Mesenchymal stem cell (in vitro differentiated cells and primary cell): Measurements from ENCODE around the gene PRKG1.

Source experiments
- DNase-seq: peaks from one replicate; pipeline ENCODE4 v3.0.0-alpha.2; 2013
- H2AFZ ChIP-seq: one replicate; pipeline ENCODE4 v1.6.1; 2013; ENCODE audit warnings: low read depth, mild to moderate bottlenecking, control low read depth, inconsistent platforms, low read length, moderate library complexity
- H2AK5ac ChIP-seq: 2 replicates; pipeline ENCODE4 v1.6.1; 2013; ENCODE audit warnings: low read length, moderate library complexity, mild to moderate bottlenecking, inconsistent platforms; ENCODE audit not compliant: severe bottlenecking
- H2BK120ac ChIP-seq: one replicate; pipeline ENCODE4 v1.6.1; 2013; ENCODE audit warnings: low read depth, mild to moderate bottlenecking, inconsistent platforms, low read length, moderate library complexity
- H2BK12ac ChIP-seq, 2 experiments: one replicate each; pipeline ENCODE4 v1.6.1; 2013; ENCODE audit warnings: inconsistent platforms in 2 of 2, low read length in 2 of 2, mild to moderate bottlenecking in 2 of 2, moderate library complexity in 2 of 2, control low read depth in 1 of 2
- H2BK15ac ChIP-seq: one replicate; pipeline ENCODE4 v1.6.1; 2013; ENCODE audit warnings: mild to moderate bottlenecking, low read depth, inconsistent platforms; ENCODE audit not compliant: poor library complexity, severe bottlenecking
- H2BK5ac ChIP-seq: 2 replicates; pipeline ENCODE4 v1.6.1; 2013; ENCODE audit warnings: low read depth, mild to moderate bottlenecking, low read length, control low read depth, inconsistent platforms; ENCODE audit not compliant: poor library complexity, severe bottlenecking
- H3K14ac ChIP-seq, 2 experiments: one replicate each; pipeline ENCODE4 v1.6.1; 2013; ENCODE audit warnings: inconsistent platforms in 2 of 2, low read length in 2 of 2, control low read depth in 1 of 2, mild to moderate bottlenecking in 1 of 2, moderate library complexity in 1 of 2
- H3K18ac ChIP-seq, 2 experiments: one replicate each; pipeline ENCODE4 v1.6.1; 2013; ENCODE audit warnings: inconsistent platforms in 2 of 2, low read length in 2 of 2, control low read depth in 1 of 2, low read depth in 1 of 2, mild to moderate bottlenecking in 1 of 2
- H3K23ac ChIP-seq, 2 experiments: one replicate each; pipeline ENCODE4 v1.6.1; 2013; ENCODE audit warnings: inconsistent platforms in 2 of 2, low read length in 2 of 2, mild to moderate bottlenecking in 2 of 2, moderate library complexity in 2 of 2, control low read depth in 1 of 2
- H3K27ac ChIP-seq: 2 replicates; pipeline ENCODE4 v1.5.1; 2013; ENCODE audit warnings: mild to moderate bottlenecking, moderate library complexity, low read length, control low read depth, inconsistent platforms; ENCODE audit not compliant: poor library complexity, severe bottlenecking
- H3K27me3 ChIP-seq, 2 experiments: 2 replicates each; pipeline versions ENCODE4 v1.6.1 to v1.7.0; 2013; ENCODE audit warnings: low read length in 2 of 2, mild to moderate bottlenecking in 2 of 2, moderate library complexity in 2 of 2, control low read depth in 1 of 2, inconsistent platforms in 1 of 2; ENCODE audit not compliant: control insufficient read depth in 1 of 2, insufficient read depth in 1 of 2
- H3K36me3 ChIP-seq, 2 experiments: 2 replicates each; pipeline versions ENCODE4 v1.6.1 to v1.7.0; 2013; ENCODE audit warnings: low read length in 2 of 2, control low read depth in 1 of 2, inconsistent platforms in 1 of 2, low read depth in 1 of 2, mild to moderate bottlenecking in 1 of 2; ENCODE audit not compliant: insufficient read depth in 2 of 2, control insufficient read depth in 1 of 2
- H3K4ac ChIP-seq, 2 experiments: one replicate each; pipeline ENCODE4 v1.6.1; 2013; ENCODE audit warnings: inconsistent platforms in 2 of 2, low read length in 2 of 2, mild to moderate bottlenecking in 2 of 2, moderate library complexity in 2 of 2, control low read depth in 1 of 2, low read depth in 1 of 2
- H3K4me1 ChIP-seq: 2 replicates; pipeline ENCODE4 v1.6.1; 2013; ENCODE audit warnings: low read depth, low read length, control low read depth; ENCODE audit not compliant: control insufficient read depth, insufficient read depth
- H3K4me2 ChIP-seq: 2 replicates; pipeline ENCODE4 v1.6.1; 2013; ENCODE audit warnings: low read length, mild to moderate bottlenecking, inconsistent platforms; ENCODE audit not compliant: poor library complexity, severe bottlenecking
- H3K4me3 ChIP-seq, 2 experiments: 2 replicates each; pipeline versions ENCODE4 v1.5.1 to v1.7.0; 2013; ENCODE audit warnings: low read length in 2 of 2, mild to moderate bottlenecking in 2 of 2, control low read depth in 1 of 2, low read depth in 1 of 2; ENCODE audit not compliant: insufficient read depth in 1 of 2
- H3K79me1 ChIP-seq: replicated peaks from 2 replicates; pipeline ENCODE4 v1.6.1; 2013; ENCODE audit warnings: mild to moderate bottlenecking, control low read depth, low read length, inconsistent platforms; ENCODE audit not compliant: poor library complexity, severe bottlenecking
- H3K9ac ChIP-seq: 2 replicates; pipeline ENCODE4 v1.7.0; 2013; ENCODE audit warnings: mild to moderate bottlenecking, low read length, moderate library complexity
- H3K9me3 ChIP-seq: 2 replicates; pipeline ENCODE4 v1.7.0; 2013; ENCODE audit warnings: mild to moderate bottlenecking, low read length; ENCODE audit not compliant: control insufficient read depth
- H4K8ac ChIP-seq: one replicate; pipeline ENCODE4 v1.6.1; 2013; ENCODE audit warnings: inconsistent platforms, mild to moderate bottlenecking, low read length, moderate library complexity
- H4K91ac ChIP-seq: one replicate; pipeline ENCODE4 v1.6.1; 2013; ENCODE audit warnings: mild to moderate bottlenecking, low read length, inconsistent platforms
- WGBS: methylation state at CpG from one replicate; pipeline ENCODE4 v1.1.7; 2013; ENCODE audit warnings: mixed read lengths; 5-methylcytosine and 5-hydroxymethylcytosine counted together

Gene PRKG1

DNA sequence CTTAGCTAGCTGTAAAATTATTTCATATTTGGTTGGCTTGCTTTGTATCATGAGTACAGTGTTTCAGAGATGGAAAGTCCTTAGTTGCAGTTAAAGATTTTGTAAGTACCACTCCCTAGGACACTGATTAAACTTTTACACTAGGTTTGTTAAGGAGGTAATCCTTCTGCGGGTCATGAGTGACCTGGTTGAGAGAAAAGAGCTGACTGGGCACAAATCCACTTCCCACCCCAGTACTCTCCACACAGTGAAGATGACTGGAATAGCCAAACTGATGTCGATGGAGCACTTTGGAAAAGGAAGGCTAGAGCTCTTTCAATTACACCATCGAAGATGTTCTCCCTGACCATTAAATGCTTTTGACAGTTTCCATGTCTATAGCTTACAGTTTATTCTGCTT is 433.2 kb downstream of the PRKG1 start:
- H3K4me2 ChIP-seq = no peak overlapping the region
- no peak overlapping the region for H4K91ac ChIP-seq
- H3K27ac ChIP-seq = no peak overlapping the region
- H3K4me1 ChIP-seq = no peaks in the 10 kb centered on the region
- H3K18ac ChIP-seq = no peak overlapping the region
- H3K4ac ChIP-seq = no peak overlapping the region
- no peak overlapping the region for H2BK5ac ChIP-seq
- no peak for DNase-seq
- H2AK5ac ChIP-seq = no peak overlapping the region
- no peaks in the 10 kb centered on the region for H3K9me3 ChIP-seq
- no peak overlapping the region for H2BK120ac ChIP-seq
- H3K79me1 ChIP-seq = no peaks in the 10 kb centered on the region
- H4K8ac ChIP-seq = no peak overlapping the region
- no peak overlapping the region for H3K4me3 ChIP-seq
- no peaks in the 10 kb centered on the region for H3K36me3 ChIP-seq
- no peak overlapping the region for H3K14ac ChIP-seq
- 85% methylated on average over 3 of the region's 3 CpGs for WGBS
- no peak overlapping the region for H2BK15ac ChIP-seq
- H2AFZ ChIP-seq = no peak overlapping the region
- no peaks in the 10 kb centered on the region for H3K27me3 ChIP-seq
- no peak overlapping the region for H3K23ac ChIP-seq
- H3K9ac ChIP-seq = no peak overlapping the region
- H2BK12ac ChIP-seq = no peak overlapping the region

DNA sequence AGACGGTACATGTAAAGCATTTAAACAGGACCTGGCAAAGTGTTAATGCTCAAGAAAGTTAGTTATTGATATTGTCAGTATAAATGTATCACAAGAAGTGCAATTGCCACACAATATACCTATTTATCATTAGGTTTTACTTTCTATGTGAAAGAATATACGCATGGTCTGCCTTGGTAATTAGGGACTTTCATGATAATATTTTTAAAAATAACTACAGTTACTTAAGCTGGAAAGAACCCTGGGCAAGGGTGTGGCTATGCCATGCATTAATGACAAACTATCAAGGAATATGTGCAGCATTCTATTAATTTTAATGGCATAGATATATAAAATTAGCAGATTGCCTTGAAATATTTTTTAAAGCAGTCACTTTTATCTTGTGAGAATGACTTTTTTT is 433.9 kb downstream of the PRKG1 start:
- no peak overlapping the region for H4K91ac ChIP-seq
- H2BK5ac ChIP-seq = no peak overlapping the region
- no peak overlapping the region for H3K9ac ChIP-seq
- no peak overlapping the region for H3K23ac ChIP-seq
- H2AFZ ChIP-seq = no peak overlapping the region
- no peak overlapping the region for H2BK12ac ChIP-seq
- H3K4me2 ChIP-seq = no peak overlapping the region
- H2AK5ac ChIP-seq = no peak overlapping the region
- H3K4me1 ChIP-seq = no peaks in the 10 kb centered on the region
- DNase-seq = no peak
- no peaks in the 10 kb centered on the region for H3K79me1 ChIP-seq
- no peak overlapping the region for H3K4me3 ChIP-seq
- H2BK120ac ChIP-seq = no peak overlapping the region
- no peaks in the 10 kb centered on the region for H3K9me3 ChIP-seq
- no peak overlapping the region for H3K14ac ChIP-seq
- no CpG with 5 or more reads among the region's 2 CpGs for WGBS
- H3K27ac ChIP-seq = no peak overlapping the region
- H3K36me3 ChIP-seq = no peaks in the 10 kb centered on the region
- no peak overlapping the region for H3K18ac ChIP-seq
- no peak overlapping the region for H4K8ac ChIP-seq
- H3K27me3 ChIP-seq = no peaks in the 10 kb centered on the region
- no peak overlapping the region for H3K4ac ChIP-seq
- H2BK15ac ChIP-seq = no peak overlapping the region

DNA sequence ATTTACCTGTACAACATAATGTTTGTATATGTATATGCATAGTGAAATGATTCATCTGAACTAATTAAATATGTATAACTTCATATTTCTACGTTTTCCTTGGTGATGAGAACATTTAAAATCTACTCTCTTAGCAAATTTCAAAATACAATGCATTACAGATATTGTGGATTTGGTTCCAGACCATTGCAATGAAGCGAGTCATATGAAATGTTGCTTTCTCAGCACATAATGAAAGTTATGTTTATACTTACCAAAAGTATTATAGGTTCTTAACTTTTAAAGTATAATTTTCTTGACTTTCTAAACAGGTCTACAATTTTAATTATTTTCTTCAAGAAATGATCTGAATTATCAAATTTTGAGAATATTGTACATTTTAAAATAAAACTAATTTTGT is 435.9 kb downstream of the PRKG1 start:
- no peaks in the 10 kb centered on the region for H3K36me3 ChIP-seq
- H3K79me1 ChIP-seq = no peaks in the 10 kb centered on the region
- no peak overlapping the region for H4K8ac ChIP-seq
- H3K9ac ChIP-seq = no peak overlapping the region
- H3K27ac ChIP-seq = no peak overlapping the region
- H2BK120ac ChIP-seq = no peak overlapping the region
- no CpG with 5 or more reads among the region's 2 CpGs for WGBS
- no peak overlapping the region for H4K91ac ChIP-seq
- H3K18ac ChIP-seq = no peak overlapping the region
- H3K4me1 ChIP-seq = no peaks in the 10 kb centered on the region
- H3K27me3 ChIP-seq = no peaks in the 10 kb centered on the region
- no peak overlapping the region for H3K4me2 ChIP-seq
- H2AK5ac ChIP-seq = no peak overlapping the region
- no peak overlapping the region for H3K23ac ChIP-seq
- H2BK12ac ChIP-seq = no peak overlapping the region
- no peak overlapping the region for H2AFZ ChIP-seq
- no peak for DNase-seq
- no peak overlapping the region for H2BK5ac ChIP-seq
- H3K4me3 ChIP-seq = no peak overlapping the region
- no peak overlapping the region for H3K14ac ChIP-seq
- H2BK15ac ChIP-seq = no peak overlapping the region
- H3K4ac ChIP-seq = no peak overlapping the region
- H3K9me3 ChIP-seq = no peaks in the 10 kb centered on the region

DNA sequence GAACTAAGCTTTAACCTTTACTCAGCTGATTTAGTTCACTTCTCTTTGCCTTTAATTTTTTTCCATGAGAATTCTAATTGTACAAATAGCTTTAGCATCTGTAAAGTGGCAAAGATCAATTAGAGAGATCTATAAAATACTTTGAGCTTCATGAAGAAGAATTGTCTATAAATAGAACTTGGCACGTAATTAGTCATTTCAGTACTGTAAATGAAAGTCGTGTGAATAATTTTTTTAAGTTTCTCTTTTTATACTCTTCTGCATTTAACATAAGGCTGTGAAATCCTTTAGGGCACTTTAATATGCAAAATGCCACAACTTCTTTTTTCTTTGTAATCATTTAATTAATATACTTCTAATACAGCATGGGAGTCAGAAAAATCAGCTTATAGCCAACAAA is 447.3 kb downstream of the PRKG1 start:
- H3K4me3 ChIP-seq = no peak overlapping the region
- no peak overlapping the region for H3K18ac ChIP-seq
- no peak overlapping the region for H3K14ac ChIP-seq
- no CpG with 5 or more reads among the region's 2 CpGs for WGBS
- no peak overlapping the region for H4K91ac ChIP-seq
- H4K8ac ChIP-seq = no peak overlapping the region
- no peak overlapping the region for H3K4me2 ChIP-seq
- H3K36me3 ChIP-seq = no peaks in the 10 kb centered on the region
- H2BK15ac ChIP-seq = no peak overlapping the region
- no peak overlapping the region for H3K4ac ChIP-seq
- no peaks in the 10 kb centered on the region for H3K79me1 ChIP-seq
- H2BK120ac ChIP-seq = no peak overlapping the region
- H3K4me1 ChIP-seq = no peaks in the 10 kb centered on the region
- no peaks in the 10 kb centered on the region for H3K9me3 ChIP-seq
- no peak overlapping the region for H3K23ac ChIP-seq
- no peaks in the 10 kb centered on the region for H3K27me3 ChIP-seq
- H3K27ac ChIP-seq = no peak overlapping the region
- no peak for DNase-seq
- no peak overlapping the region for H2AK5ac ChIP-seq
- H2BK5ac ChIP-seq = no peak overlapping the region
- H2AFZ ChIP-seq = no peak overlapping the region
- no peak overlapping the region for H2BK12ac ChIP-seq
- no peak overlapping the region for H3K9ac ChIP-seq
